Breast epithelium (tissue), 3 donors: ENCODE measurements around the gene CCDC74B.
"Not testable (repeated sequence)": the region's sequence is repeated elsewhere in the genome, so short reads cannot be mapped to it uniquely, and the experiment has no call there.

Experiments
- POLR2A ChIP-seq: fragments of 450-650 bp; IDR thresholded peaks from one replicate; pipeline ENCODE4 v1.6.1; 2016; ENCODE audit warnings: antibody characterized with exemption, mild to moderate bottlenecking, moderate library complexity
- POLR2AphosphoS5 ChIP-seq, 3 donors: sonication (generic); formaldehyde crosslinking; IDR thresholded peaks; one replicate each; pipeline ENCODE4 v1.6.1; 2017; ENCODE audit warnings: antibody characterized with exemption in 3 of 3
- TF ChIP-seq, protein P1 (sequence below), 3 donors: fragments of 450-650 bp; IDR thresholded peaks; one replicate each; pipeline ENCODE4 v1.5.1; 2016 to 2017; ENCODE audit warnings: antibody characterized with exemption in 3 of 3, mild to moderate bottlenecking in 3 of 3, moderate library complexity in 3 of 3

DNA sequence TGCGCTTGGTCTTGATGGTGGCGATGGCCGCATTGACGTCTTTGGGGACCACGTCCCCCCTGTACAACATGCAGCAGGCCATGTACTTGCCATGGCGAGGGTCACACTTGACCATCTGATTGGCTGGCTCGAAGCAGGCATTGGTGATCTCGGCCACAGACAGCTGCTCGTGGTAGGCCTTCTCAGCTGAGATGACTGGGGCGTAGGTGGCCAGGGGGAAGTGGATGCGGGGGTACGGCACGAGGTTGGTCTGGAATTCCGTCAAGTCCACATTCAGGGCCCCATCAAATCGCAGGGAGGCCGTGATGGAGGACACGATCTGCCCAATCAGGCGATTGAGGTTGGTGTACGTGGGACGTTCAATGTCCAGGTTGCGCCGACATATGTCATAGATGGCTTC is 48.9 kb upstream of the CCDC74B start:
- TF ChIP-seq, protein P1, sequence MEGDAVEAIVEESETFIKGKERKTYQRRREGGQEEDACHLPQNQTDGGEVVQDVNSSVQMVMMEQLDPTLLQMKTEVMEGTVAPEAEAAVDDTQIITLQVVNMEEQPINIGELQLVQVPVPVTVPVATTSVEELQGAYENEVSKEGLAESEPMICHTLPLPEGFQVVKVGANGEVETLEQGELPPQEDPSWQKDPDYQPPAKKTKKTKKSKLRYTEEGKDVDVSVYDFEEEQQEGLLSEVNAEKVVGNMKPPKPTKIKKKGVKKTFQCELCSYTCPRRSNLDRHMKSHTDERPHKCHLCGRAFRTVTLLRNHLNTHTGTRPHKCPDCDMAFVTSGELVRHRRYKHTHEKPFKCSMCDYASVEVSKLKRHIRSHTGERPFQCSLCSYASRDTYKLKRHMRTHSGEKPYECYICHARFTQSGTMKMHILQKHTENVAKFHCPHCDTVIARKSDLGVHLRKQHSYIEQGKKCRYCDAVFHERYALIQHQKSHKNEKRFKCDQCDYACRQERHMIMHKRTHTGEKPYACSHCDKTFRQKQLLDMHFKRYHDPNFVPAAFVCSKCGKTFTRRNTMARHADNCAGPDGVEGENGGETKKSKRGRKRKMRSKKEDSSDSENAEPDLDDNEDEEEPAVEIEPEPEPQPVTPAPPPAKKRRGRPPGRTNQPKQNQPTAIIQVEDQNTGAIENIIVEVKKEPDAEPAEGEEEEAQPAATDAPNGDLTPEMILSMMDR (IDR thresholded peaks at IDR 0.05) = not testable (repeated sequence)
- TF ChIP-seq POLR2A; POLR2AphosphoS5 (IDR thresholded peaks at IDR 0.05): not testable (repeated sequence)
